Islet of Langerhans (tissue), 1 donor: ENCODE results near the gene SCAMP2.

Experiments used
- FAIRE-seq: peaks from one replicate; lab custom pipeline; 2011; peaks lifted over from hg19 to GRCh38; lab: Jason Lieb, UNC

The SCAMP2 gene

DNA sequence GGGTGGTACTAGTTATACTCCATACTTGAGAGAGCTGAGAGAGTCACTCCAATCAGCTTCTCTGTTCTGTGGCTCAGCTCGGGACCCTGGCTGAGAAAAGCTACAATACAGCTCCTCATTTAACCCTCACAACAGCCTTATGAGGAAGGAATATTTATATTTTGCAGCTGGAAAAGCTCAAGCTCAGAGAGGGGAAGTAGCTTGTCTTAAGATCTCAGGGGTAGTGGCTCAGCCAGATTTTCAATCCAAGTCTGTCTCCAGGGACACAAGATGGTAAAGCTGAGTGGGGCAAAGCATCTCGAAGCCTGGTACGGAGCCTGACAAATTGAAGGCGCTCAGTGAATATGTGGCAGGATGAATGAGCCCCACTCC lies 14.8 kb downstream of the SCAMP2 start:
- FAIRE-seq, result no peak

- FAIRE-seq, result no peak
Measured at GRCh38 chr15:74857671-74858368, 15.3 kb downstream of the SCAMP2 start.

GRCh38 chr15:74857082-74857655 lies 16.0 kb downstream of the SCAMP2 start:
- no peak for FAIRE-seq

DNA sequence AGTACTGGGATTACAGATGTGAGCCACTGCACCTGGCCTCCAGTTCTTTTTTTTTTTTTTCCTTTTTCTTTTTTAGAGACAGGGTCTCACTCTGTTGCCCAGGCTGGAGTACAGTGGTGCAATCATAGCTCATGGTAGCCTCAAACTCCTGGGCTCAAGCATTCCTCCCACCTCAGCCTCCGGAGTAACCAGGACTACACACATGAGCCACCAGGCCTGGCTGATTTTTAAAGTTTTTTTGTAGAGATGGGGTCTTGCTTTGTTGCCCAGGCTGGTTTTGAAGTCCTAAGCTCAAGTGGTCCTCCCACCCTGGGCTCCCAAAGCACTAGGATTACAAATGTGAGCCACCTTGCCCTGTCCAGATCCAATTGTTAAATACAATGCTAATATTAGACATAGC lies 16.6 kb downstream of the SCAMP2 start:
- no peak for FAIRE-seq

GRCh38 chr15:74855857-74856256 lies 17.3 kb downstream of the SCAMP2 start:
- FAIRE-seq, result no peak

- FAIRE-seq, result no peak
Measured at GRCh38 chr15:74854453-74855022, 18.6 kb downstream of the SCAMP2 start.

GRCh38 chr15:74851960-74852359 lies 21.2 kb downstream of the SCAMP2 start:
- no peak for FAIRE-seq

DNA sequence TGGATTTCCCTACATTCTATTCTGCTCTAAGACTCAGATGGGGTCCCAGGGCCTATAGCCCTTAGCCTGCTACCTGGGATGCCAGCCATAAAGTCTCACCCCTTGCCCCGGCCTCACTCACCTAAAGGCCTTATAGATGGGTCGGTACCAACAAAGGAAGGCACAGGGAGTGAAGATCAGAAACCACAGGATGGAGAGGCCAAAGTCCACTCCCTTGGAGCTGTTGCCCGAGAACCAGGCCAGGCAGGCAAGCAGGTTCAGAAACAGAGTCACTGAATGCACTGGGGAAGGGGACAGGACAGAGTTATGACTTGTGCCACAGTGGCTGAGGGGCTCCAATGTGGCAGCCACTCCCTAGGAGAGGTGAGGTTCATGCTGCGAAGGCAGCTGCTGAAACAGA lies 22.8 kb downstream of the SCAMP2 start:
- no peak for FAIRE-seq

GRCh38 chr15:74847432-74847831 lies 25.7 kb downstream of the SCAMP2 start:
- peak; percentile 65 for FAIRE-seq

DNA sequence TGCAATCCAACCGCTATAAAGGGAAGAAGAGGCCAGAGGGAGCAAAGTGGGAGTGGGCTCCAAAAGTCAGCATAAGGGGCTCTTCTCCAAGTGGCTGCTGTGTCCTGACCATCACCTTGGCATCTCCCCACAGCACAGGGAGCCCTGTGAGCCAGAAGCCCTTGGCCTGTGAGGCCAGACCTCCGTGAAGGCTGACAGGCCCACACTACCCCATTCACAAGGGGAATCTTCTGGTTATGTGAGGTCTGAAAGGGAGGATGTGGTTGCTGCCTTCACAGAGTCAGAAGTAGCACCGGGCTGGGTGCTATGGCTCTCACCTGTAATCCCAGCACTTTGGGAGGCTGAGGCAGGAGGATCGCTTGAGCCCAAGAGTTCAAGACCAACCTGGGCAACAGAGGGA lies 27.6 kb downstream of the SCAMP2 start:
- FAIRE-seq, result no peak

- no peak for FAIRE-seq
Measured at GRCh38 chr15:74845208-74845568, 28.0 kb downstream of the SCAMP2 start.

DNA sequence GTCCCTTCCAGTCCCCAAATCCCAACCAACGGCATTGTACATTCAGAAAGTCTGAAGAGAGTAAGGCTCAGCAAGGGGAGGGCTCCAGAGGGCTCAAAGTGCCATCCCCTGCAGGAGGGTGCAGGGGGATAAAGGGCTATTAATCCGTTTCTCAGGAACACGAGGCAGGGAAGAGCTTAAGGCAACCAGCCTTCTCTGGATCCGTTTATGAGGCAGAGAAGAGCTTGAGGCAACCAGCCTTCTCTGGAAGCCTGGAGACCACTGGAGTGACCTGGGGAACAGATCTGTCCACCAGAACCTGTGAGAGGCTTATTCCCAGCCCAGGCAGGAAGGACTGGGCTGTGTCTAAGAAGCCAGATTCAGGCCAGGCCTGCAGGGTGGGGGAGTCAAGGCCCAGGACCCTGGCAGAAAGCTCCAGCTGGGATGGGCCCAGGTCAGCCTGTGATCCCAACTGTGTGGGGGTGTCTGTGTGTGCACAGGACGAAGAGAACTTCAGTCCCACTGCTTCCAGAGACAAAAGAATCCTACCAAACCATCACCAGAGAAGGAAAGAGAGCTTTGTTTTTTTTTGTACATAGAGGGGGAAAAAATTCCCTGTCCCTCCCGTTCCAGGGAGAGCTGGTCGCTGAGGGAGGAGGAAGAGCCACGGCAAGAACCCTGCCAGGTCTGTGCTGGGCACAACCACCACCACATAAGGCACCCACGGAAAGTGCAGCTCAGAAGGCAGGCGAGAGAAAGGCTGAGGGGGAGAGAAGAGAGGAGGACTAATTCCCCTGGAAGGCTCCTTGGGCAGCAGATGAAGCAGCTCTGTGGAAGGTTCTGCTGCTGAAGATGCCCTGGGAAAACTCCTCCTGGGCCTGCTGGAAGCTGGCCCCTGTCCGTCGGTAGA lies 28.6 kb downstream of the SCAMP2 start:
- FAIRE-seq, result no peak

DNA sequence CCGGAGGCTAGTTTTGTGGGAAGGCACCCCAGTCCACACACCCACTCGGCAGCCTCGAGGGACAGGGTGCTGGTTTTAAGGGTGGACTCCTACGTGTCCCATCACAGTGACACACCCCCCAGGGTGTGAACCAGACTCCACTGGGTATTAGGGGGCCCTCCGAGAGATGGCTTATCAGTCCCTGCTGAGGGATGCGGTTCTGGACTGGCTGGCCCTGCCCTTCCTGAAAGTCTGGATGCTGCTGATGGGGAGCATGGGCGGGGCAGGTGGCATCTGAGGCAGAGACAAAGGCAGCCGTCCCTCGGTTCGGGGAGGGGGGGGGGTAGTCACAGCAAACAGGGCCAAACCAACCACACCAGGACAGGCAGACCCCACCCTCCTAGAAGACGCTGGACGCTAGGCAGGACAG lies 29.3 kb downstream of the SCAMP2 start:
- FAIRE-seq, result no peak

DNA sequence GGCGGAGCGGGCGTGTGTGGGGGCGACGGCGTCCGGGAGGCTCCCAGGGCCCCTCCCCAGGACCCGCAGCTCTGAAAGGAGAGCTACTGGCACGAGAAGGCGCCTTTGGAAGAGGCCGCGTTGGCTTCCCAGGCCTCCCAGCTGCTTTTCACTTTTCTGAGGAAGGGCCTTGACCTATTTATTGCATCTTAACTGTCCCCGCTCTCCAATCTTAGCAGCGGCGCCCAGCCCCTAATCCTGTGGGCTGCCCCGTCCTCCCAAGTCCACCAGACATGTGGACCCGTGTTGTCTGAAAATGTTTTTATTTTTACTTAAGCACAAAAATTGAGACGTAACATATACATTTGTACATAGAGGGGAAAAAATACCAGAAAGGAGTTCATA lies 29.7 kb downstream of the SCAMP2 start:
- FAIRE-seq, result no peak

- no peak for FAIRE-seq
Measured at GRCh38 chr15:74842581-74843444, 30.4 kb downstream of the SCAMP2 start, which contains the start of gene ULK3. Gene ULK3, minus strand, starts transcription at chr15:74843156. Its CDS starts 51 bp downstream, at chr15:74843105.

GRCh38 chr15:74841891-74842373 lies 31.2 kb downstream of the SCAMP2 start:
- FAIRE-seq, result no peak

- no peak for FAIRE-seq
Measured at GRCh38 chr15:74840851-74841775, 32.1 kb downstream of the SCAMP2 start.

DNA sequence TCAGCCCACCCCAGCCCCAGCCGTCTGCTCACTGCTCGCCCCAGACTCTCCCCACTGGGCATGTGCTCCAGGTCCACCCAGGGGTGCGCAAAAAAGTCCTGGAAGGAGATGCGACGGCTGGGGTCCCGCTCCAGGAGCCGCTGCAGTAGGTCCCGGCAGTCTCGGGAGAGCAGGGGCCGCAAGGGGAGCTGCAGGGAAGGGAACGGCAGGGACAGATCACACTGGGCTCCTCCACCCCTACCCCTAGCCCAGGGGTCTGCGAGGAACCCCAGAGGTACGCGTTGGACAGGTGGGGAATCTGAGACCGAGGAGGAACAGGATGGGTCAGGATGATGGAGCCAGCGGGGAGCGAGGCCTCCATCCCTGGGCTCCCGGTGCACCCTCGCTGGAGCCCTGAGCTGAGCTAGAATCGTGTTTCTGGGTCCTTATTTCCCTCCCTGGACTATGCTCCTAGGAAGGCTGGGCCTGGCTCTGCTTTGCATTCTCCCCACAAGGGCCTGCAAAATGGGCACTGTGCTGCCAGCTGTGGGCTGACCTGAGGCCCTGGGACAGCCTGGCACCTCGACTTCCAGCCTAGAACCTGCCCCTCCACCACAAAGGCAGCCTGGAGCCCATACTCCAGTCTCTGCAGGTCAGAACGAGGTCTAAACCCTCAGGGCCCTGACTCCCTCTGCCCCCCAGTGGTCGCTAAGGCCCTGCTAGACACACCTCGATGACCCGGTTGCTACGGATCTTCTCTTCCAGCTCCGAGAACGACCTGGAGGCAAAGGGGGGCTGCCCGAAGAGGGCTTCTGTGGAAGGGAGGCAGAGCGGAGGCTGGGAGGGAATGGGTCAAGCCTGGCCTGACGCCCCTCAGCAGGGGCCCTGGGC lies 33.4 kb downstream of the SCAMP2 start:
- FAIRE-seq, result no peak

DNA sequence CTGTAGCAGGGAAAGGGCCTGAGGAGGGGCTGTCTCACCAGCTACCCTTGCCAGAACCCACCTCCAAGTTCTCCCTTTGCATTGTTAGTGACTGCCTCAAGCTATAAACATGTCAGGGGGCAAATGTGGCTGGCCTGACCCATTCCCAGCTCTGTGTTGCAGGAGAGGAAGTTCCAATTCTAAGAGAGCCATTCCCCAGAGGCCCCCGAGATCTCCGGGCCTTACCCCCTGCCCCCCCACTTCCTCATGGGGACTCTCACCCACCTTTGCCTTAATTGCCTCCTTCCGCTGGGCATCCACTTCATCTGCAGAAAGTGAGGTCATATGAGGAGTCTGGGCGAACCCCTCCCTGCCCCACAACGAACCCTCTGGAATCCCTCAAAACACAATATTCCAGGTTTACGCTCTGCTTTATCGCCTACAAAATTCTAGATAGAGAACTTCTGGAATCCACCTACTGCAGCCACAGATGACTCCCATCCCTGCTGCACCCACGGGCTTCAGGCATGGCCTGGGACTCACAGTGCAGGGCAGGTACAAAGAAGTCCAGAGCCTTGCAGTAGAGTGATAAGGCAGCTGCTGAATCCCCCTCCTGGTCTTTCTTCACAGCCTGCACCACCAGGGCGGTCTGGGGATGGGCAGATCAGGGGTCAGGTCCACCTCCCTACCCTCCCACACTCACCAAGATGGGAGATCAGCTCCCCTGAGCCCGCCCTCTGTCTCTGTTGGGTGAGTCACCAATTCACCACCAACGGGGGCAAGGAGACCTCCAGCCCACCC lies 34.2 kb downstream of the SCAMP2 start:
- FAIRE-seq, result no peak
